HEK293 (cell line): Measurements from ENCODE around the gene LHFPL2.

Experiments
- CTCF ChIA-PET: fragments of 350-600 bp; formaldehyde crosslinking; extraction: SDS; loops from one replicate; lab custom pipeline; 2021; ENCODE audit warnings: antibody characterized with exemption; lab: Yijun Ruan, JAX
- POLR2A ChIA-PET: fragments of 300-600 bp; formaldehyde crosslinking; extraction: SDS; loops from one replicate; lab custom pipeline; 2020; ENCODE audit warnings: antibody characterized with exemption, inconsistent platforms; lab: Yijun Ruan, JAX
- H3K27ac ChIP-seq: fragments of 200-500 bp; sonication (Bioruptor generic); 2 replicates; pipeline ENCODE4 v1.5.1; 2014; ENCODE audit warnings: low read depth, low read length, control low read depth, inconsistent platforms; ENCODE audit errors: extremely low read depth
- H3K36me3 ChIP-seq, 2 experiments: fragments of 200-500 bp in 1 of 2; sonication (Bioruptor generic) in 1 of 2; 1 replicate in 1 of 2; 2 replicates in 1 of 2; pipeline ENCODE4 v1.5.1; 2014 to 2017; ENCODE audit warnings: inconsistent platforms in 2 of 2, low read length in 2 of 2; ENCODE audit not compliant: control insufficient read depth in 2 of 2, insufficient read depth in 1 of 2
- H3K4me1 ChIP-seq: fragments of 200-500 bp; sonication (Bioruptor generic); 2 replicates; pipeline ENCODE4 v1.5.1; 2014; ENCODE audit warnings: mild to moderate bottlenecking, low read length, inconsistent platforms; ENCODE audit not compliant: control insufficient read depth, insufficient read depth
- H3K4me3 ChIP-seq: 2 replicates; pipeline ENCODE4 v1.5.1; 2011; ENCODE audit warnings: low read depth, mild to moderate bottlenecking, control low read depth, low read length, moderate library complexity
- H3K9me3 ChIP-seq: fragments of 200-500 bp; sonication (Bioruptor generic); 2 replicates; pipeline ENCODE4 v1.5.1; 2014; ENCODE audit warnings: low read depth, low read length, inconsistent platforms; ENCODE audit not compliant: control insufficient read depth, insufficient read depth
- FEZF1 ChIP-seq: fragments of 450-650 bp; formaldehyde crosslinking; IDR thresholded peaks from 2 replicates; pipeline ENCODE4 v1.5.1; 2016; ENCODE audit warnings: missing biosample characterization, missing genetic modification characterization
- HOXC10 ChIP-seq: sonication (generic); formaldehyde crosslinking; IDR thresholded peaks from 2 replicates; pipeline ENCODE4 v1.8.1; 2023; ENCODE audit warnings: mild to moderate bottlenecking, missing genetic modification reagents
- KLF7 ChIP-seq: fragments of 450-650 bp; formaldehyde crosslinking; IDR thresholded peaks from 2 replicates; pipeline ENCODE4 v1.5.1; 2016; ENCODE audit warnings: missing biosample characterization, missing genetic modification characterization, borderline replicate concordance
- PRDM4 ChIP-seq: fragments of 450-650 bp; formaldehyde crosslinking; IDR thresholded peaks from 2 replicates; pipeline ENCODE4 v1.5.1; 2017; ENCODE audit warnings: missing biosample characterization, missing genetic modification characterization
- RBAK ChIP-seq: fragments of 450-650 bp; formaldehyde crosslinking; IDR thresholded peaks from 2 replicates; pipeline ENCODE4 v1.5.1; 2016; ENCODE audit warnings: missing biosample characterization, missing genetic modification characterization
- REST ChIP-seq: fragments of 450-650 bp; formaldehyde crosslinking; IDR thresholded peaks from 2 replicates; pipeline ENCODE4 v1.5.1; 2016; ENCODE audit warnings: missing biosample characterization, missing genetic modification characterization
- SALL2 ChIP-seq: fragments of 450-650 bp; formaldehyde crosslinking; IDR thresholded peaks from 2 replicates; pipeline ENCODE4 v1.5.0; 2017; ENCODE audit warnings: missing biosample characterization, mild to moderate bottlenecking, missing genetic modification characterization, borderline replicate concordance
- ZBTB1 ChIP-seq: fragments of 450-650 bp; formaldehyde crosslinking; IDR thresholded peaks from 2 replicates; pipeline ENCODE4 v1.5.1; 2016; ENCODE audit warnings: missing biosample characterization, missing genetic modification characterization
- ZBTB20 ChIP-seq: fragments of 450-650 bp; formaldehyde crosslinking; IDR thresholded peaks from 2 replicates; pipeline ENCODE4 v1.5.1; 2016; ENCODE audit warnings: missing biosample characterization, missing genetic modification characterization
- ZBTB49 ChIP-seq: fragments of 450-650 bp; formaldehyde crosslinking; IDR thresholded peaks from 2 replicates; pipeline ENCODE4 v1.5.1; 2016; ENCODE audit warnings: missing biosample characterization, missing genetic modification characterization, low read depth
- ZEB2 ChIP-seq: fragments of 450-650 bp; formaldehyde crosslinking; IDR thresholded peaks from 2 replicates; pipeline ENCODE4 v1.5.1; 2016; ENCODE audit warnings: missing biosample characterization, missing genetic modification characterization
- ZNF10 ChIP-seq: fragments of 450-650 bp; formaldehyde crosslinking; IDR thresholded peaks from 2 replicates; pipeline ENCODE4 v1.5.1; 2017; ENCODE audit warnings: missing biosample characterization, missing genetic modification characterization
- ZNF155 ChIP-seq: fragments of 450-650 bp; formaldehyde crosslinking; IDR thresholded peaks from 2 replicates; pipeline ENCODE4 v1.5.1; 2016; ENCODE audit warnings: missing biosample characterization, missing genetic modification characterization
- ZNF157 ChIP-seq: fragments of 450-650 bp; formaldehyde crosslinking; IDR thresholded peaks from 2 replicates; pipeline ENCODE4 v1.5.1; 2016; ENCODE audit warnings: missing biosample characterization, missing genetic modification characterization
- ZNF248 ChIP-seq: fragments of 450-650 bp; formaldehyde crosslinking; IDR thresholded peaks from 2 replicates; pipeline ENCODE4 v1.5.1; 2017; ENCODE audit warnings: missing biosample characterization, missing genetic modification characterization
- ZNF292 ChIP-seq: fragments of 450-650 bp; formaldehyde crosslinking; IDR thresholded peaks from 2 replicates; pipeline ENCODE4 v1.5.1; 2016; ENCODE audit warnings: low read depth, missing biosample characterization, missing genetic modification characterization, borderline replicate concordance
- ZNF423 ChIP-seq: fragments of 450-650 bp; formaldehyde crosslinking; IDR thresholded peaks from 2 replicates; pipeline ENCODE4 v1.5.1; 2016; ENCODE audit warnings: missing biosample characterization, missing genetic modification characterization
- ZNF692 ChIP-seq: fragments of 450-650 bp; formaldehyde crosslinking; IDR thresholded peaks from 2 replicates; pipeline ENCODE4 v1.5.1; 2016; ENCODE audit warnings: missing biosample characterization, missing genetic modification characterization
- ZNF76 ChIP-seq: fragments of 450-650 bp; formaldehyde crosslinking; IDR thresholded peaks from 2 replicates; pipeline ENCODE4; 2016; ENCODE audit warnings: low read depth, missing biosample characterization, missing genetic modification characterization, borderline replicate concordance
- ZNF792 ChIP-seq: fragments of 450-650 bp; formaldehyde crosslinking; IDR thresholded peaks from 2 replicates; pipeline ENCODE4 v1.5.1; 2016; ENCODE audit warnings: missing biosample characterization, missing genetic modification characterization
- ZSCAN16 ChIP-seq: fragments of 450-650 bp; formaldehyde crosslinking; IDR thresholded peaks from 2 replicates; pipeline ENCODE4 v1.5.1; 2016; ENCODE audit warnings: missing biosample characterization, missing genetic modification characterization

LHFPL2 gene

GRCh38 chr5:78553580-78554353 lies 94.8 kb downstream of the LHFPL2 start:
- ChIA-PET CTCF (interaction anchor here (1.1 kb wide), 1 partner anchor 17 kb away, joined by 3 read pairs; no protein-coding TSS in a partner anchor), POLR2A (no interaction called here)
- H3K4me1 ChIP-seq: no peaks in the 10 kb centered on the region
- H3K9me3 ChIP-seq: peaks cover 2% of the 10 kb centered on the region; the same call in 1 of the 2 replicates
- no peak overlapping the region for H3K27ac ChIP-seq
- no peak overlapping the region for H3K4me3 ChIP-seq
- no peak for TF ChIP-seq ZBTB49
- H3K36me3 ChIP-seq: no peaks in the 10 kb centered on the region

GRCh38 chr5:78552729-78553342 lies 95.7 kb downstream of the LHFPL2 start:
- Histone ChIP-seq H3K4me1 (no peaks in the 10 kb centered on the region), H3K36me3 (no peaks in the 10 kb centered on the region), H3K4me3 (no peak overlapping the region), H3K27ac (no peak overlapping the region), H3K9me3 (peaks cover 2% of the 10 kb centered on the region; the same call in 1 of the 2 replicates)
- TF ChIP-seq ZNF157 (tag by site-specific recombination): no peak
- TF ChIP-seq ZNF10 (tag by site-specific recombination): no peak
- no peak for TF ChIP-seq ZNF248 (tag by site-specific recombination)
- TF ChIP-seq ZBTB20 (tag by site-specific recombination): no peak
- TF ChIP-seq ZSCAN16 (tag by site-specific recombination): no peak
- TF ChIP-seq PRDM4 (tag by site-specific recombination): no peak
- no peak for TF ChIP-seq SALL2 (tag by site-specific recombination)
- no peak for TF ChIP-seq ZNF692 (tag by site-specific recombination)
- POLR2A ChIA-PET: no interaction called here
- CTCF ChIA-PET: interaction anchor here (0.6 to 1.1 kb wide), 2 partner anchors 16 to 118 kb away, joined by 3 read pairs; no protein-coding TSS in a partner anchor

GRCh38 chr5:78550891-78551290 lies 97.7 kb downstream of the LHFPL2 start:
- H3K36me3 ChIP-seq: no peaks in the 10 kb centered on the region
- ChIA-PET CTCF (no interaction called here), POLR2A (no interaction called here)
- H3K9me3 ChIP-seq: peaks cover 2% of the 10 kb centered on the region; the same call in 1 of the 2 replicates
- no peaks in the 10 kb centered on the region for H3K4me1 ChIP-seq
- no peak overlapping the region for H3K4me3 ChIP-seq
- no peak overlapping the region for H3K27ac ChIP-seq
- TF ChIP-seq REST: no peak
- TF ChIP-seq ZBTB1 (tag by site-specific recombination): no peak
- no peak for TF ChIP-seq ZNF155 (tag by site-specific recombination)
- no peak for TF ChIP-seq ZNF792 (tag by site-specific recombination)
- no peak for TF ChIP-seq ZNF76 (tag by site-specific recombination)
- no peak for TF ChIP-seq ZNF292 (tag by site-specific recombination)
- TF ChIP-seq HOXC10 (CRISPR knock-in tag): no peak
- TF ChIP-seq FEZF1 (tag by site-specific recombination): no peak
- TF ChIP-seq KLF7 (tag by site-specific recombination): no peak
- no peak for TF ChIP-seq RBAK (tag by site-specific recombination)
- TF ChIP-seq ZEB2 (tag by site-specific recombination): no peak
- no peak for TF ChIP-seq ZNF423 (tag by site-specific recombination)
